GM23338 (cell line): ENCODE measurements around the gene ZNF438. TPM values are rescaled to one million over a fixed set of nuclear protein-coding genes. Genes with fewer than 3 reads are reported as not detected.
A peak's percentile ranks its signal among the peaks of the same experiment; 100 is the strongest.

Source experiments
- ATAC-seq: fragments of 200-7000 bp; cut with Tn5 transposase; 3 replicates; pipeline ENCODE4 v1.9.1; 2020
- DNase-seq: peaks from one replicate; pipeline ENCODE4 v3.0.0-alpha.2; 2015; ENCODE audit warnings: low spot score
- H2AFZ ChIP-seq: fragments of 200-600 bp; sonication (generic); 2 replicates; pipeline ENCODE4 v1.8.0; 2016; ENCODE audit warnings: antibody characterized with exemption, mild to moderate bottlenecking, moderate library complexity
- H3F3A ChIP-seq: fragments of 200-600 bp; sonication (generic); replicated peaks from 2 replicates; pipeline ENCODE4 v1.8.0; 2017; ENCODE audit warnings: antibody characterized with exemption, mixed run types, low read depth
- H3K27ac ChIP-seq: fragments of 200-600 bp; sonication (generic); 2 replicates; pipeline ENCODE4 v1.6.1; 2016; ENCODE audit warnings: low read depth
- H3K27me3 ChIP-seq: fragments of 200-600 bp; sonication (generic); 2 replicates; pipeline ENCODE4 v1.8.0; 2016; ENCODE audit warnings: mild to moderate bottlenecking, mixed run types, moderate library complexity; ENCODE audit not compliant: insufficient read depth
- H3K36me3 ChIP-seq: fragments of 200-600 bp; sonication (generic); 2 replicates; pipeline ENCODE4 v1.8.0; 2016; ENCODE audit warnings: mild to moderate bottlenecking; ENCODE audit not compliant: insufficient read depth
- H3K4me1 ChIP-seq: fragments of 200-600 bp; sonication (generic); 2 replicates; pipeline ENCODE4 v1.8.0; 2016; ENCODE audit warnings: mild to moderate bottlenecking, moderate library complexity; ENCODE audit not compliant: insufficient read depth
- H3K4me2 ChIP-seq: fragments of 200-600 bp; sonication (generic); 2 replicates; pipeline ENCODE4 v1.7.1; 2017; ENCODE audit warnings: mixed run types
- H3K4me3 ChIP-seq: fragments of 200-600 bp; sonication (generic); 2 replicates; pipeline ENCODE4 v1.6.1; 2016; ENCODE audit warnings: mixed run types
- H3K79me2 ChIP-seq: fragments of 200-600 bp; sonication (generic); replicated peaks from 2 replicates; pipeline ENCODE4 v1.8.0; 2017; ENCODE audit warnings: mild to moderate bottlenecking; ENCODE audit not compliant: insufficient read depth
- H3K9me2 ChIP-seq: fragments of 200-600 bp; sonication (generic); 2 replicates; pipeline ENCODE4 v1.8.0; 2017; ENCODE audit not compliant: insufficient read depth
- H4K20me1 ChIP-seq: fragments of 200-600 bp; sonication (generic); replicated peaks from 2 replicates; pipeline ENCODE4 v1.8.0; 2017; ENCODE audit warnings: mild to moderate bottlenecking; ENCODE audit not compliant: insufficient read depth
- H3K27ac Mint-ChIP-seq: 2 replicates; pipeline ENCODE4 v1.8.0; 2020; ENCODE audit warnings: inconsistent platforms, mild to moderate bottlenecking, moderate library complexity, mixed read lengths
- H3K27me3 Mint-ChIP-seq: 3 replicates; pipeline ENCODE4 v1.8.0; 2022; ENCODE audit warnings: low read depth, mild to moderate bottlenecking, moderate library complexity, mixed read lengths, inconsistent platforms; ENCODE audit not compliant: insufficient read depth, poor library complexity
- H3K36me3 Mint-ChIP-seq: 3 replicates; pipeline ENCODE4 v1.8.0; 2021; ENCODE audit warnings: low read depth, mild to moderate bottlenecking, inconsistent platforms, moderate library complexity, mixed read lengths
- H3K4me1 Mint-ChIP-seq: 3 replicates; pipeline ENCODE4 v1.8.0; 2020; ENCODE audit warnings: mild to moderate bottlenecking, inconsistent platforms, mixed read lengths
- H3K4me3 Mint-ChIP-seq: 3 replicates; pipeline ENCODE4 v1.8.0; 2021; ENCODE audit warnings: moderate library complexity, mild to moderate bottlenecking, inconsistent platforms, mixed read lengths
- H3K9me3 Mint-ChIP-seq: 3 replicates; pipeline ENCODE4 v1.8.0; 2020; ENCODE audit warnings: moderate library complexity, mild to moderate bottlenecking, inconsistent platforms, mixed read lengths
- CREB1 ChIP-seq: fragments of 250-450 bp; sonication (Bioruptor Pico); IDR thresholded peaks from 2 replicates; pipeline ENCODE4 v1.5.0; 2020; ENCODE audit warnings: low read depth, mild to moderate bottlenecking, moderate library complexity
- EZH2 ChIP-seq: fragments of 200-600 bp; sonication (generic); IDR thresholded peaks from one replicate; pipeline ENCODE4 v1.8.0; 2017; ENCODE audit warnings: antibody characterized with exemption, mild to moderate bottlenecking, low read depth; ENCODE audit not compliant: unreplicated experiment
- EZH2phosphoT487 ChIP-seq: fragments of 200-600 bp; sonication (generic); IDR thresholded peaks from one replicate; pipeline ENCODE4 v1.8.1; 2018; ENCODE audit warnings: antibody characterized with exemption; ENCODE audit not compliant: unreplicated experiment
- JUNB ChIP-seq: IDR thresholded peaks from one replicate; pipeline ENCODE4 v1.6.1; 2016; ENCODE audit warnings: antibody characterized with exemption; ENCODE audit not compliant: unreplicated experiment
- NANOG ChIP-seq: IDR thresholded peaks from 2 replicates; pipeline ENCODE4 v1.6.1; 2016; ENCODE audit warnings: antibody characterized with exemption, borderline replicate concordance
- POLR2AphosphoS5 ChIP-seq: IDR thresholded peaks from 2 replicates; pipeline ENCODE4 v1.6.1; 2016; ENCODE audit warnings: antibody characterized with exemption, low read depth
- STAT1 ChIP-seq: IDR thresholded peaks from one replicate; pipeline ENCODE4 v1.6.1; 2016; ENCODE audit warnings: antibody characterized with exemption; ENCODE audit not compliant: unreplicated experiment
- ZNF114 ChIP-seq: fragments of 250-450 bp; sonication (Bioruptor Pico); IDR thresholded peaks from 2 replicates; pipeline ENCODE4 v1.5.0; 2020; ENCODE audit warnings: mild to moderate bottlenecking, moderate library complexity
- ZNF331 ChIP-seq: fragments of 250-450 bp; sonication (Bioruptor Pico); IDR thresholded peaks from 2 replicates; pipeline ENCODE4 v1.5.0; 2020; ENCODE audit warnings: low read depth, mild to moderate bottlenecking, moderate library complexity
- polyA plus RNA-seq: library from polyadenylated mRNA; unstranded; fragments of >200 nt; fragmentation: Nextera tagmentation; extraction: Ambion mirVana; gene quantifications from 2 replicates; pipeline ENCODE4 v1.2.1, GENCODE V29; 2016
- total RNA-seq: library from RNA; depleted of rRNA; stranded (reverse); fragments of >200 nt; shearing (Covaris generic); gene quantifications from 2 replicates; pipeline ENCODE4 v1.2.3, GENCODE V29; 2014
- TF ChIP-seq, protein P1 (sequence below), 2 experiments: fragments of 200-600 bp in 1 of 2; sonication (generic) in 1 of 2; conservative IDR thresholded peaks; 2 replicates each; pipeline versions ENCODE4 v1.5.1 to v1.6.1; 2016 to 2017; ENCODE audit warnings: antibody characterized with exemption in 2 of 2, low read depth in 2 of 2, mild to moderate bottlenecking in 2 of 2, moderate library complexity in 1 of 2
- TF ChIP-seq, protein P2 (sequence below): IDR thresholded peaks from 2 replicates; pipeline ENCODE4 v1.6.1; 2016; ENCODE audit warnings: antibody characterized with exemption
- TF ChIP-seq, protein P3 (sequence below): IDR thresholded peaks from one replicate; pipeline ENCODE4 v1.6.1; 2018; ENCODE audit warnings: antibody characterized with exemption; ENCODE audit not compliant: unreplicated experiment

ZNF438 gene
- total and polyA plus RNA-seq, 2 experiments from 2014 or later = 0.91 to 0.94 TPM

DNA sequence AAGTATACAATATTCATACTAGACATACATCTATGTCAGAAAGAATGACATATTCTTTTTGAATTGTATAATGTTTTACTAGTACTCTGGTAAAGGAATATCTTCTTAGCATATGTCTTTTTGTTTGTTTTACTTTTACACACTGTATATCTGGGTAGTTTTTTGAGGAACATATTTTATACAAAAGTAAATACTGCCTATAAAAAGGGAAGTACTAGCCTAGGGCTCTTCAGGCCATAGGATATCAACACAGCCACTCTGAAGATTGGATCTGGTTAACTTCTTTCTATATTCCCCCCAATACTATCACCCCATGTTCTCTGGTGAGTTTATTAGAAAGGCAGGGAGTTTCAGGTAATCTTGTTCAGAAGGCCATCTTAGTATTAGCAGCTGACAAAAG is 134.6 kb downstream of the ZNF438 start (continued):
- TF ChIP-seq, protein P1, sequence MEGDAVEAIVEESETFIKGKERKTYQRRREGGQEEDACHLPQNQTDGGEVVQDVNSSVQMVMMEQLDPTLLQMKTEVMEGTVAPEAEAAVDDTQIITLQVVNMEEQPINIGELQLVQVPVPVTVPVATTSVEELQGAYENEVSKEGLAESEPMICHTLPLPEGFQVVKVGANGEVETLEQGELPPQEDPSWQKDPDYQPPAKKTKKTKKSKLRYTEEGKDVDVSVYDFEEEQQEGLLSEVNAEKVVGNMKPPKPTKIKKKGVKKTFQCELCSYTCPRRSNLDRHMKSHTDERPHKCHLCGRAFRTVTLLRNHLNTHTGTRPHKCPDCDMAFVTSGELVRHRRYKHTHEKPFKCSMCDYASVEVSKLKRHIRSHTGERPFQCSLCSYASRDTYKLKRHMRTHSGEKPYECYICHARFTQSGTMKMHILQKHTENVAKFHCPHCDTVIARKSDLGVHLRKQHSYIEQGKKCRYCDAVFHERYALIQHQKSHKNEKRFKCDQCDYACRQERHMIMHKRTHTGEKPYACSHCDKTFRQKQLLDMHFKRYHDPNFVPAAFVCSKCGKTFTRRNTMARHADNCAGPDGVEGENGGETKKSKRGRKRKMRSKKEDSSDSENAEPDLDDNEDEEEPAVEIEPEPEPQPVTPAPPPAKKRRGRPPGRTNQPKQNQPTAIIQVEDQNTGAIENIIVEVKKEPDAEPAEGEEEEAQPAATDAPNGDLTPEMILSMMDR (conservative IDR thresholded peaks at IDR 0.05; ENCODE audit: low read depth in 2 of 2) = no peak
- TF ChIP-seq ZNF114 (CRISPR knock-in tag) = no peak
- no peak for TF ChIP-seq CREB1 (CRISPR knock-in tag)
- no peak for TF ChIP-seq JUNB
- no peak for TF ChIP-seq ZNF331 (CRISPR knock-in tag)
- TF ChIP-seq, protein P2, sequence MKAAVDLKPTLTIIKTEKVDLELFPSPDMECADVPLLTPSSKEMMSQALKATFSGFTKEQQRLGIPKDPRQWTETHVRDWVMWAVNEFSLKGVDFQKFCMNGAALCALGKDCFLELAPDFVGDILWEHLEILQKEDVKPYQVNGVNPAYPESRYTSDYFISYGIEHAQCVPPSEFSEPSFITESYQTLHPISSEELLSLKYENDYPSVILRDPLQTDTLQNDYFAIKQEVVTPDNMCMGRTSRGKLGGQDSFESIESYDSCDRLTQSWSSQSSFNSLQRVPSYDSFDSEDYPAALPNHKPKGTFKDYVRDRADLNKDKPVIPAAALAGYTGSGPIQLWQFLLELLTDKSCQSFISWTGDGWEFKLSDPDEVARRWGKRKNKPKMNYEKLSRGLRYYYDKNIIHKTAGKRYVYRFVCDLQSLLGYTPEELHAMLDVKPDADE = no peak
- TF ChIP-seq STAT1 = no peak
- no peak for TF ChIP-seq EZH2phosphoT487
- TF ChIP-seq, protein P3, sequence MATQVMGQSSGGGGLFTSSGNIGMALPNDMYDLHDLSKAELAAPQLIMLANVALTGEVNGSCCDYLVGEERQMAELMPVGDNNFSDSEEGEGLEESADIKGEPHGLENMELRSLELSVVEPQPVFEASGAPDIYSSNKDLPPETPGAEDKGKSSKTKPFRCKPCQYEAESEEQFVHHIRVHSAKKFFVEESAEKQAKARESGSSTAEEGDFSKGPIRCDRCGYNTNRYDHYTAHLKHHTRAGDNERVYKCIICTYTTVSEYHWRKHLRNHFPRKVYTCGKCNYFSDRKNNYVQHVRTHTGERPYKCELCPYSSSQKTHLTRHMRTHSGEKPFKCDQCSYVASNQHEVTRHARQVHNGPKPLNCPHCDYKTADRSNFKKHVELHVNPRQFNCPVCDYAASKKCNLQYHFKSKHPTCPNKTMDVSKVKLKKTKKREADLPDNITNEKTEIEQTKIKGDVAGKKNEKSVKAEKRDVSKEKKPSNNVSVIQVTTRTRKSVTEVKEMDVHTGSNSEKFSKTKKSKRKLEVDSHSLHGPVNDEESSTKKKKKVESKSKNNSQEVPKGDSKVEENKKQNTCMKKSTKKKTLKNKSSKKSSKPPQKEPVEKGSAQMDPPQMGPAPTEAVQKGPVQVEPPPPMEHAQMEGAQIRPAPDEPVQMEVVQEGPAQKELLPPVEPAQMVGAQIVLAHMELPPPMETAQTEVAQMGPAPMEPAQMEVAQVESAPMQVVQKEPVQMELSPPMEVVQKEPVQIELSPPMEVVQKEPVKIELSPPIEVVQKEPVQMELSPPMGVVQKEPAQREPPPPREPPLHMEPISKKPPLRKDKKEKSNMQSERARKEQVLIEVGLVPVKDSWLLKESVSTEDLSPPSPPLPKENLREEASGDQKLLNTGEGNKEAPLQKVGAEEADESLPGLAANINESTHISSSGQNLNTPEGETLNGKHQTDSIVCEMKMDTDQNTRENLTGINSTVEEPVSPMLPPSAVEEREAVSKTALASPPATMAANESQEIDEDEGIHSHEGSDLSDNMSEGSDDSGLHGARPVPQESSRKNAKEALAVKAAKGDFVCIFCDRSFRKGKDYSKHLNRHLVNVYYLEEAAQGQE = no peak
- TF ChIP-seq EZH2 = no peak
- TF ChIP-seq POLR2AphosphoS5 = no peak
- TF ChIP-seq NANOG = no peak

DNA sequence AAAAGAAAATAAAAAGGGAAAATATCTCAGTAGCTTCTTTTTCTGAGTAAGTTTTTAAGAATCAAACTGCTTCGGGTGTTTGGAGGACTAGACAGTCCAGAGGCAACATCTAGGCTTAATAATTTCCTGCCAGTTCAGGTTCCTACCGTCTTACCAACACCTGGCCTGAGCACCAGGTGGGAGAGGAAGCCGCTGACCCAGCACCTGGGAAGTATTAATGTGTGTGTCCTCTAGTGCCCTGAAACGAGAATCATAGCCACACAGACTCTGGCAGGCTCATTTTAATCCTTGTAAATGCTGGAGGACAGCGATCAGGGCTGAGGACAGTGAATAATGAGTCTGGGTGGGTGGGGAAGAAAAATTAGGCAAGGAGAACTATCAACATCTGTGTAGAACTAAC is 137.4 kb downstream of the ZNF438 start:
- H3K4me1 Mint-ChIP-seq = peaks cover 9% of the 10 kb centered on the region
- H3K9me3 Mint-ChIP-seq = peaks cover 16% of the 10 kb centered on the region
- no peak overlapping the region for H3K27ac Mint-ChIP-seq
- H2AFZ ChIP-seq = no peak overlapping the region
- H3K4me1 ChIP-seq = no peaks in the 10 kb centered on the region
- no peaks in the 10 kb centered on the region for H3K36me3 ChIP-seq
- no peaks in the 10 kb centered on the region for H3K9me2 ChIP-seq
- H3K79me2 ChIP-seq = no peaks in the 10 kb centered on the region
- H3F3A ChIP-seq = no peaks in the 10 kb centered on the region
- H3K27me3 ChIP-seq = no peaks in the 10 kb centered on the region
- H3K36me3 Mint-ChIP-seq = peaks cover 14% of the 10 kb centered on the region; the same call in 2 of the 3 replicates
- no peak overlapping the region for H3K4me3 ChIP-seq
- no peak overlapping the region for H3K27ac ChIP-seq
- H3K4me3 Mint-ChIP-seq = no peak overlapping the region
- ATAC-seq = peak; percentile 26; the same call in 1 of the 3 replicates
- no peaks in the 10 kb centered on the region for H4K20me1 ChIP-seq
- no peak for DNase-seq
- H3K4me2 ChIP-seq = no peak overlapping the region
- H3K27me3 Mint-ChIP-seq = peaks cover 2% of the 10 kb centered on the region
- TF ChIP-seq, protein P3 = no peak
